ENCODE data around the gene CNIH2.
A peak's percentile ranks its signal among the peaks of the same experiment; 100 is the strongest.
"Not testable (repeated sequence)": the region's sequence is repeated elsewhere in the genome, so short reads cannot be mapped to it uniquely, and the experiment has no call there.

Gene CNIH2

DNA sequence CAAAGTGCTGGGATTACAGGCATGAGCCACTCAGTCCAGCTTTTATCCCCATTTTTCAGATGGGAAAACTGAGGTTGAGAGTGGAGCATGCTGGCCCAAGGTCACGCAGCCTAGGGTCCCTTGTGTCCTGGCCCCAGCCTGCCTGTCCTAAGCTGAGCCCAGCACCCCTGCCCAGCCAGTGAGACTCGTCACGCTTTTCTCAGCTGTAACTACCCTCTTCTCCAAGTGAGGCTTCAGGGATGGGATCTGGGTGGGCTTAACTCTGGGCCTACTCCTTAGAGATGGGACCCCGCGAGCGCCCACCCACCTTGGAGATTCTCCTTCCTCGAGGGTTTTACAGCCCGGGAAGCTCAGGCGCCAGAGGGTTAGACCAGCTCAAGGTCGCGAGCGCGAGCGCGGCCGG, 13.3 kb downstream of the CNIH2 start:
- no peak for DNase-seq (ENCODE audit: low read depth in 2 of 2)

DNA sequence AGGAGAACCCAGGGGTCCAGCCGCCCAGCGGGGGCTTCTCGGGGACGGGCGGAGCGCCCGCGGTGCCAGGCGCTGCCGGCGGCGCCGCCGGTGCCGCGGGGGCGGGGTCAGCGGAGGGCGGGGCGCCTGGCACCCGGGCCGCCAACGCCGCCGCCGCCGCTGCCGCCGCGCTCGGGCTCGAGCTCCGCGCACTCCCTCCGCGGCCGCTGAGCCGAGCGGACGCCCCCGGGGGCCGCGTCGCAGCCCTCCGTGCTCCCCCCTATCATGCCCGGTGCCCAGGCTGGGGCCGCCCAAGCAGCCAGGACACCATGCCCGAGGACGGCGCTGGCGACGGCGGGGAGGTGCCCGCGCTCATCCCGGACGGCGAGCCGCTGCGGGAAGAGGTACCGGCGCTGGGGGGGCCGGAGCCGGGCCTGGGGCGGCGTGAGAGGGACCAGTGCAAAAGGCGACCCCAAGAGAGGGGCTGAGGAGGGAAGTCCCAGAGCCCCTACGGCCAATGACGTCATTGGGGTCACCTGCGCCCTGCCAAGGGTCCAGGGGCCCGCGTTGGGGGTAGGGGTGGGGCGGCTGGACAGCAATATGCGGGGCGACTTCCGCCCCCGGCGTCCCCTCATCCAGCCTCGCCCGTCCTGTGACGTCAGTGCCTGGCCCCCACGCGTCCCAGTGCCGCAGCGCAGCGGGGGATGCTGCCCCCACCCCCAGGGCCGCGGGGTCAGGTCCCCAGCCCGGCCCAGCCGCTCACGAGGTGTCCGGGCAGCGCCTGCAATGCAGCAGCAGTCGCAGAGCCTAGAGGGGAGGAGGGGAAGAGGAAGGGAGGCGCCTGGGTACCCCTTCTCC, 13.9 kb downstream of the CNIH2 start, which contains the start of gene TMEM151A:
TMEM151A (plus strand) TSS at position 189 of the 837 bp plus-strand sequence; CDS start at position 309, 120 bp downstream.
- DNase-seq (ENCODE audit: low read depth in 2 of 2), result no peak

DNA sequence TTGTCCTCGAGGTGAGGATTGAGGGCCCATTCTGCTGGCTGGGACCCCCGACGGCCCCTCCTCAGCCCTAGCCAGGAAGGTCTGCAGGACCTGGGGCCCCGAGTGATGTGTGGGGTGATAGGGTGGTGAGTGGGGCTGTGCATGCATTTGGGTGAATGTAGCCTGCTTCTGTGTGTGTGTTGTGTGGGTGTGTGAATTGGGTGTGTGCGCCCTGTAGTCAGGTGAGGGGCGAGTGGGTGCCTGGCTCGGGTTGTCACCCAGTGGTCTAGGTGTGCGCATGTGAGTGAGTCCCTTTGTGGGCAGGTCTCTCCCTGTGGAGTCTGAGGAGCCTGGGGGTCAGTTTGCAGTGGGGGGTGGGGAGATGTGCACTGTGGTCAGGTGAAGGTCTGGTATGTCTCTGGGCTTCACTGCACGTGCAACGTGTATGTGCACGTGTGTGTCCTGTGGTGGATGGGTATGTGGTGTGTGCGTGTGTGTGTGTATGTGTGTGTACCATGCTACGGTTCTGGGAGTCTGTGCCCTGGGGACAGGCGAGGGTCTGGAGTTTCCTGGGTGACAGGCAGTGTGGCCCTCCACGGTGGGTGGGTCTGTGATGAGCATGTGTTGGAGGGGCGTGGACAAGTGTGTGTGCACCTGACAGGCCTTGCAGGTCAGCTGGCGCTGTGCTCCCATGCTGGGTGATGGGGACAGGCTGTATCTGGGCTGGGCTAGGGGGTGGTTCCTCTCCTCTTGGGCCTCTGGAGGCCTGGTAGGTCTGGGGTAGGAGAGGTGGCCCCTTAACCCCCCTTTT, 14.8 kb downstream of the CNIH2 start:
- DNase-seq (ENCODE audit: low read depth in 2 of 2), result no peak

DNA sequence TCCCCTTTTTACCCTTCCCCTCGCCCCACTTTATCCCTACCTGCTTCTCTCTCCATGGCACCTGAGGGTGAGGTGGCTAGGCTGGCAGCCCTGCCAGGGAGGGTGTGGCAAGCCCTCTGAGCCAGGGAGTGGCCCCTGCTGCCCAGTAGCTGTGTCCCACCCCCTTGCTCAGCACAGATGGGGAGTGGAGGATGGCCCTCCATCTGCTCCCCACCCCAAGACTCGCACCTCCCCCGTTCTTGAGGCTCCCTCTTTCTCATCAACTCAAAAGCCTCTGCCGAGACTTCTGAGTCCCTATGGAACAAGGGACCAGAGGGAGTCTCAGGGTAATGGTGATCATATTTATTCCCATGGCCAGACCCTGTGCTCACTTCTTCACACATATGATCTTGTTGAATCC, 15.4 kb downstream of the CNIH2 start:
- DNase-seq (ENCODE audit: low read depth in 2 of 2), result no peak

DNA sequence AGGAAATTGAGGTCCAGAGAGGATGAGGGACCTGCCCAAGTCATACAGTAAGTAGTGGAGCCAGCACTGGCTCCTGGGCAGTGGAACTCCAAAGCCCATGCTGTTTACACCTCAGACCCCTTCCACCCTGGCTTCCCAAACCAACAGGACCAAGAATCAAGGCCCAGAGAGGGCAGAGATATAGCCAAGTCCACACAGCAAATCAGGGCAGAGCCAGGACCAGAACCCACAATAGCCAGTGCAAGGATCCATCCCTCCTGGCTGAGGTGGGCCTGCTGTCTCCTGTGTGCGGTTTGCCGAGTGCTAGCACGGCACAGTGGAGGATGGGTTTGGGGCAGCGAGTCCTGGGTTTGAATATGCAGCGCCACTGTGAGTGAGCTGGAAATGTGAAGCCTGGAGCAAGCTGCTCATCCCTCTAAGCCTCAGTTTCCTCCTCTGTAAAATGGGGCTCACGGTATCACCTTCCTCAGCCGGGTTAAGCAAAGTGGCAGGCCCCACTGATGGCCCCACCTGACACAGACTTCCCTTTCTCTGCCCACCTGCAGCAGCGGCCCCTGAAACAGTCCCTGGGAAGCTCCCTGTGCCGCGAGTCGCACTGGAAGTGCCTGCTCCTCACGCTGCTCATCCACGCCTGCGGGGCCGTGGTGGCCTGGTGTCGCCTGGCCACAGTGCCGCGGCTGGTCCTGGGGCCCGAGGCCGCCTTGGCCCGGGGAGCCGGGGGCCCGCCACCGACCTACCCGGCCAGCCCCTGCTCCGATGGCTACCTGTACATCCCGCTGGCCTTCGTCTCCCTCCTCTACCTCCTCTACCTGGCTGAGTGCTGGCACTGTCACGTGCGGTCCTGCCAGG, 16.0 kb downstream of the CNIH2 start:
- DNase-seq (ENCODE audit: low read depth in 2 of 2), result no peak

DNA sequence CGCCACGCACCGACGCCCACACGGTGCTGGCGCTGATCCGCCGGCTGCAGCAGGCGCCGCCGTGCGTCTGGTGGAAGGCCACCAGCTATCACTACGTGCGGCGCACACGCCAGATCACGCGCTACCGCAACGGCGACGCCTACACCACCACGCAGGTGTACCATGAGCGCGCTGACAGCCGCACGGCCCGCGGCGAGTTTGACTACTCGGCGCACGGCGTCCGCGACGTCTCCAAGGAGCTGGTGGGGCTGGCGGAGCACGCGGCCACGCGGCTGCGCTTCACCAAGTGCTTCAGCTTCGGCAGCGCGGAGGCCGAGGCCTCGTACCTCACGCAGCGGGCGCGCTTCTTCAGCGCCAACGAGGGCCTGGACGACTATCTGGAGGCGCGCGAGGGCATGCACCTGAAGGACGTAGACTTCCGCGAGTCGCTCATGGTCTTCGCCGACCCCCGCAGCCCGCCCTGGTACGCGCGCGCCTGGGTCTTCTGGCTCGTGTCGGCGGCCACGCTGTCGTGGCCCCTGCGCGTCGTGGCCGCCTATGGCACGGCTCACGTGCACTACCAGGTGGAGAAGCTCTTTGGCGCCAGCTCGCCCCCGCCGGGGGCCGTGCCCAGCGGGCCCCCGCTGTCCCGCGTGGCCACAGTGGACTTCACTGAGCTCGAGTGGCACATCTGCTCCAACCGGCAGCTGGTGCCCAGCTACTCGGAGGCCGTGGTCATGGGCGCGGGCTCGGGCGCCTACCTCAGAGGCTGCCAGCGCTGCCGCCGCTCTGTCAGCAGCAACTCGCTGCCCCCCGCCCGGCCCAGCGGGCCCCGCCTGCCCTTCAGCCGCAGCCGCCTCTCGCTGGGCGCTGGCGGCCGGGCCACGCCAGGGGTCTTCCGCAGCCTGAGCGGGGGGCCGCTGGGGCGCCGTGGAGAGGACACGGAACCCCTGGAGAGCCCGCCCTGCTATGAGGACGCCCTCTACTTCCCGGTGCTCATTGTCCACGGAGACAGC, 16.9 kb downstream of the CNIH2 start:
- DNase-seq (ENCODE audit: low read depth in 2 of 2), result no peak

DNA sequence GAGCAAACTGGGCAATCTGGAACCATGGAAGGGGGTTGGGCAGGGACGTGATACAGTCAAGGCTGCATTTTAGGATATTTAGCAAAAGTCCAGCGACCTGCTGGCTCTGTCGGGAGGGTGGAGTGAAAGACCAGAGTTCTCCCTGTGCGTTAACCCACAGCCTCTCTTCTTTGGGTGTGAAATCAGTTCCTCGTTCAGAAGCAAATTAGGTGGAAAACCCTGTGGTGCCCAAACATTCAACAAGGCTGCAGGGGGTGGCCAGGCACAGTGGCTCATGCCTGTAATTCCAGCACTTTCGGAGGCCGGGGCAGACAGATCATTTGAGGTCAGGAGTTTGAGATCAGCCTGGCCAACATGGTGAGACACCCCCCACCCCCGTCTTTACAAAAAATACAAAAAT, 19.6 kb downstream of the CNIH2 start:
- no peak for DNase-seq (ENCODE audit: low read depth in 2 of 2)

DNA sequence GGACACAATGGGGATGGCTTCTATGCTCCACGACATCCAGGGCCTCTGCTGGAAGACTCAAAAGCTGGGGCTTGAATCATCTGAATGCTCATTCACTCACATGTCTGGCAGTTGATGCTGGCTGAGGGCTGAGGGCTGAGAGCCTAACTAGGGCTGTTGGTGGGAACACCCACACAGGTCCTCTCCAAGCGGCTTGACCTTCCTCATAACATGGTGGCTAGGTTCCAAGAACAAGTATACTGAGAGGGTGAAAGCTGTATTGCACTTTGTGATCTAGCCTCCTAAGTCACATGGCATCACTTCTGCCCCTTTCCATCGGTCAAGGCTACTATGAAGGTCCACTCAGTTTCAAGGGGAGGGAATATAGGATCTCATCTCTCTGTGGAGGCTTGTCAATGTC, 21.2 kb downstream of the CNIH2 start:
- DNase-seq (ENCODE audit: low read depth in 2 of 2), result no peak

DNA sequence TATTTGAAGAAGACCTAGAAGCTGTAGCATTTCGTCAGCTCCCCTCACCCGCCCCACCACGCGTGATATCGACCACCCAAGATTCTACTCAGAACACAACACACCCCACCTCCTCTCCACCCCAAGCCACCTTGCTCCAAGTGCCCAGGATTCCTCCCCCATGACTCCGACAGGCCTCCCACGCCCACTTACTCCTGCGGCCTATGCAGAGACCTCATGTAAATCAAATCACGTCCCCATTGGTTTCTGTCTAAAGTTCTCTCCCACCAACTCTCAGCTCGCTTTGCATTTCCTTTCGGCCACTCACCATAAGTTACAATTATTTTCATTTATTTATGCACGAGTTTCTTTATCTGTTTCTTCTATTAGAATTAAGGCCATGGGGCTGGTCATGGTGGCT, 24.7 kb downstream of the CNIH2 start:
- DNase-seq (ENCODE audit: low read depth in 2 of 2), result no peak

DNA sequence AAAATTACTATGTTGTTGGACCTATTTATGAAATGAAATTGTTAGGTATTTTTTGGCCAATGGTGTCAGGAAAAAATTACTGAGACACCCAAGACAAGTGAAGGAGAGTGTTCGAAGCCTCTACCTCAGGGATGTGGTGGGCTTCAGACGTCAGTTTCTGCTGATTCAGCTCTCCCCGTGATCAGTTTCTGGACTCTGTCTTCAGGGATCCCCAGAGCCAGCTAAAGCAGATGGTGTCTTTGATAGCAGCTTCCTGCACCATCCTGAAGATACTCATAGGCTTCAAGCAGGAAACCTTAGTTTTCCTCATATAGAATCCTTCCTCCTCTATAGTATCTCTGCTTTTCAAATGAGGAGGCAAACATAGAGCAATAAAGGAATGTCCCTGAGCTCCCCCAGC, 31.5 kb downstream of the CNIH2 start:
- no peak for DNase-seq (ENCODE audit: low read depth in 2 of 2)

DNA sequence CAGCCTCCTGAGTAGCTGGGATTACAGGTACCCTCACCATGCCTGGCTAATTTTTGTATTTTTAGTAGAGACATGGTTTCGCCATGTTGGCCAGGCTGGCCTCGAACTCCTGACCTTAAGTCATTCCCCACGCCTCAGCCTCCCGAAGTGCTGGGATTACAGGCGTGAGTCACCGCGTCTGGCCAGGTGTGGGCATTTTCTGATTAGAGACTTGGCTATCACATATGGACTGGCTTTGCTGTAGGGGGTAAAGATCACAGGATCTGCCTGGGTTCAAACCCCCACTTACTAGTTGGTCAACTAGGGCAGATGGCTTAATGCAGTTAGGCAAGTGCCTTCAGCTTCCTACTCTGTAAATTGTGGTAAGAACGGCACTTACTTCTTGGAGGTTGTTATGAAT, 32.3 kb downstream of the CNIH2 start:
- no peak for DNase-seq (ENCODE audit: low read depth in 2 of 2)

DNA sequence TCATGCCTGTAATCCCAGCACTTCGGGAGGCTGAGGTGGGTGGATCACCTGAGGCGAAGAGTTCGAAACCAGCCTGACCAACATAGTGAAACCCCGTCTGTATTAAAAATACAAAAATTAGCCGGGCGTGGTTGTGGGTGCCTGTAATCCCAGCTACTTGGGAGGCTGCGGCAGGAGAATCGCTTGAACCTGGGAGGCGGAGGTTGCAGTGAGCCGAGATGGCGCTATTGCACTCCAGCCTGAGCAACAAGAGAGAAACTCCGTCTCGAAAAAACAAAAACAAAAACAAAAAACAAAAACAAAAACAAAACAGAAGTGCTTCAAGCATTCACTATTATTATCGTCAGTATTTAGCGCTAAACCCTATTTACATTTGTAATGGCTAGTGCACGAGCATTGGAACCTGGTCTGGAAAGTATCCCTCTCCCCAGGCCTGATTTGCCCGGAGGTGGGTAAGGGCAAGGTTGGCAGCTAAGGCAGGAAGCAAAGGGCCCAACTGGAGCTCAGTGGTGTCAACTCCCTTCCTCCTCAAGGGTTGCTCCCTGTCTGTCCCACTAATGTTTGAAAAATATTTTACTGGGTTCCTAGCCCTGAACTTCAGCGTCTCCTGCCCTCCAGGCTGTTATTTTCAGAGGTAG, 32.9 kb downstream of the CNIH2 start:
- DNase-seq (ENCODE audit: low read depth in 2 of 2), result not testable (repeated sequence)

DNA sequence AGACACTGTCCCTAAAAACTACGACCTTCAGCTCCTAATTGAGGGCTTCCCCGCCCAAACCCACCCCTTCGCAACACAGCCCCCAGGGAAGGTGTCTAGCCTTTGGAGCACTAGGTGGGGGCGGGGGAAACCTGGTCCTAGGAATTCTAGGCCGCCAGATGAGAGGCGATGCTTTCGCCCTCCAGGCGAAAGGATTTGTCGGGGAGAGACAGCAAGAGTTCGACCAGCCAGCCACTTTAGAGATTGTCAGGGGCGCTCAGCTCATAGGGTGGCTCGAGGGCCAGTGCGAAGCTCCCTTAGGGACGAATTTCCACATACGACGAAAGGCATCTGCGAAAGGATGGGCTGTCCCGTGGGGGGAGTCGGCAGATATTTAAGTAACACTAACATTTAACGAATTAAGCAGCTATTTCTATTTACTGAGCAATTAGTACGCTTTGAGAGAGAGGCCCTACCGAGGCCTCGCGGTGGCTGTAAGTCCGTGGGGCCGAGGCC, 33.5 kb downstream of the CNIH2 start:
- no peak for DNase-seq (ENCODE audit: low read depth in 2 of 2)

DNA sequence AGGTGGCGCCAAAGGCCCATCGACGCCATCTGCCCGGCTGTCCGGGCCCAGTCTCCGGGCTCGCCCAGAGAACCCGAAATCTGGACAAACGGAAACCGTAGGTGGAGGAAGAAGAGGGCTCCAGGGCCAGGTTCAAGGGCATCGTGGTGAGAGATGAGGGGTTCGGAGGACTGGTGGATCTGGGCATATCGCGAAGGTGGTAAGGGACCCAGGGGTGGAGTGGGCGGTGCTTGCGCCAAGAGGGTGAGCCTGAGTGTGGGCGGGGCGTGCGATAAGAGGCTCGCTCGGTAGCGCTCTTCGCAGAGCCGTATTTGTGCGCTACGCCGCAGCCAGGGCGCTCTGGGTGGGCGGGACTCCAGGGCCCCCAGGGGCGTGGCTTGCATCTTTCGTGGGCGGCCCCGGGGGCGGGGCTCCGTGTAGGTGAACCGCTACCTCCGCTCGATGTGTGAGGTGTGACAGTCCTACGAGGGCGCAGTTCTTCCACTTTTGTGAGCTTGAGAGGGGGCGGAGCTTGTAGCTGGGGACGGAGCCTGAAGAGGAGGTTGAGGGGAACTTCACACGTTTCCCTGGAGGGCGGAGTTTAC, 34.1 kb downstream of the CNIH2 start:
- peak; percentile 93 to 95 for DNase-seq (ENCODE audit: low read depth in 2 of 2)

DNA sequence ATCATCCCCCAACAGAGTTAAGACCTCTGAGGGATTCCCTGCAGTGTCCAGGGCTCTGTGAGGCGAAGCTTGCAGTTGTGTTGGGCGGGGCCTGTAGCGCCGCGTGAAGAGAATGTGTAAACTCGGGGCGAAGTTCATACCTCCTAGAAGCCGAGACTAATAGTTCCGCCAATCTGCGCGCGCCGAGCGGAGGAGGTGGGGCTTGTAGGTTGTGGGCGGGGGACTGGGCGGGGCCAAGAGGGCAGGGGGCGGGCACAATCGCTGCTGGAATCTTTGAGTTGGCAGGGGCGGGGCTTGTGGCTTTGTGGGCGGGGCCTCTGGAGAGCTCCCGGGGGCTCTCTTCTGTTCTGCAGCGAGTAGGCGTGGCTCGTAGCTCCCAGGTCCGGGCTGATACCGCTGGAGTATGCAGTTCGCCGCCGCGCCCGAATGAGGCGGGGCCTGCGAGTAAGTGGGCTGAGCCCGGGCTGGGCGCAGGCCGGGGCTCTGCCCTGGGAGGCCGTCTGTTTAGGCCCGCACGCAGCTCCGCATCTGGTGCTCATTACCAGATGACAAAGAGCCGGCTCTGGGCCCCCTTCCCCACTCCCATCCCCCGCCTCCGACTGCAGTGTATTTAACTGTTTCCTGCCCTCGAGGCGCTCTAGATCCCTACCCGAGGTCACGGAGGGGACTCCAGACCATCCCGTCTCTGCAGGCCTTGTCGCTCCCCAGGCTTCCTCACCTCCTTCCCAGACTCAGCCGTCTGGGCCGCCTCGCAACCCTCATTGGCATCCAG, 34.8 kb downstream of the CNIH2 start:
- peak; percentile 94 to 96 for DNase-seq (ENCODE audit: low read depth in 2 of 2)

DNA sequence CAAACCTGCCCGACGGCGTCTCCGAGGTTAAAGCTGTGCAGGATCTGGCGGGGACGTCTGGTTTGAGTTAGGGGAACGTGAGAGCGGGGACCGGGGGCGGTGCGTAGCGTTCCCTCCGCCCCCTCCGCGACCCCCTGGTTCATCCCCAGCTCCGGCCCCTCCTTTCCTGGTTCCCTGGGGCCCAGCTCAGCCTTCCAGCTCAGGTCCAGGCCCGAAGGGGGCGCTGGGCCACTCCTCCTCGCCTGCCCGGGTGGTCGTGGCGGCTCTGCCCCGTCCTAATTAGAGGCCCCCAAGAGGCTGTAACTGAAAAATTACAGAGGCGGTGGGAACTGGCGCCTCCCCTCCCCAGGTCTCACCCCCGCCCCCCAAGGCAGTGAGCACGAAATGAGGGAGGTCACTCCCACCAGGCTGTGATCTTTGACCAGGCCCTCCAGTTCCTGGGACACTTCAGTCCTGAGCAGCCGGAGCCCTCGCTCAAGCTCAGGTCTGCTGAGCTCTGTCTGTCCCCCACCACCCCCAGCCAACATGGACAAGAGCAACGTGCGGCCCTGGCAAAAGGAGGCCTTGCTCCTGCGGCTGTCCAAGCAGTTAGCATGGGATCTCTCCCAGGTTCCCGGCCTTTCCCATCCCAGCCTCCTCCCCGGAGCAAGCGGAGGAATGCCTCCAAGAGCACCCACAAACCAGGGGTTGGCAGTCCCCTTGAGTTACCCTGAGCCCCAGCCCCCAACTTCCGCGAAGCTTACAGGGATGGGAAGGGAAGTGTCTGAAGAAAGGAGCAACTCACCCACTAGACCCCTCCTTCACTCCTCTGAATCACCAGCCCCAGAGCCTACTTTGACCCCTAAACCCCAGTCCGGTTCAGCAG, 35.6 kb downstream of the CNIH2 start:
- DNase-seq (ENCODE audit: low read depth in 2 of 2), result no peak

DNA sequence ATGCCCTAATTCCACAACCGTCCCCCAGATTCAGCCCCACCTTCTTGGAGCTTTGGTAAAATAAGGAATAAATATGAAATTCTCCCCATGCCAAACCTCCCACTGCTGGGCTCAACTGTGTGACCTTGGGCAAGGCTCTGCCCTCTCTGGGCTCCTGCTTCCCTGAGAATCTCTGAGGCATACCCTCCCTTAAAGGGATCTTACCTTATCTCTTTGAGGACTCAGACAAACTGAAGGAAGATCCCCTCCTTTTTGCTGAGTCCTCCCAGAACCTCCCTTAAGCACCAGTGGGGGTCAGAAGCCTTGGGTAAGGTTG, 36.2 kb downstream of the CNIH2 start:
- DNase-seq (ENCODE audit: low read depth in 2 of 2), result no peak

Data from stimulated activated CD4-positive, alpha-beta T cell treated with anti-CD3 and anti-CD28 coated beads, Interleukin-15, amount 100 ng/mL, for 48 hours (primary cell).